Endodermal cell (in vitro differentiated cells): ENCODE measurements around the gene PRR22. TPM values are rescaled to one million over a fixed set of nuclear protein-coding genes. Genes with fewer than 3 reads are reported as not detected.

Source experiments
- total RNA-seq, 2 donors: library from RNA; stranded (reverse); fragmentation: NEBNext Ultra II Directional in 1 of 2; extraction: Animal tissue kit (Norgen Biotek cat#: 25700) in 1 of 2; gene quantifications; 2 replicates in 1 of 2; 3 replicates in 1 of 2; pipeline ENCODE4 v1.2.1, GENCODE V29; 2021

Gene PRR22
- total RNA-seq, 2 donors from 2014 or later = 1.9 to 3.6 TPM

Other genes with a start within 250 kb of the PRR22 start
- 1 to 10 TPM in 1 of 2 donors, under 1 TPM in 1; 0.53 to 1.2 TPM for gene TINCR, start 216.8 kb downstream of the PRR22 start, total RNA-seq
- 10 to 100 TPM; 69.2 to 74.6 TPM for gene SAFB2, start 162.0 kb downstream of the PRR22 start, total RNA-seq
- gene SAFB, start 161.7 kb downstream of the PRR22 start, total RNA-seq = 100 to 1,000 TPM; 130 to 153 TPM
- gene MICOS13, start 104.2 kb downstream of the PRR22 start, total RNA-seq = 10 to 100 TPM; 26.3 to 35.0 TPM
- 10 to 100 TPM in 1 of 2 donors, 1 to 10 TPM in 1; 7.7 to 12.7 TPM for gene HSD11B1L, start 103.7 kb downstream of the PRR22 start, total RNA-seq
- 1,000 to 10,000 TPM; 1,005 to 1,008 TPM for gene RPL36, start 94.5 kb downstream of the PRR22 start, total RNA-seq
- gene LONP1, start 64.6 kb downstream of the PRR22 start, total RNA-seq = 100 to 1,000 TPM in 1 of 2 donors, 10 to 100 TPM in 1; 97.1 to 109 TPM
- not detected for gene CATSPERD, start 64.1 kb downstream of the PRR22 start, total RNA-seq
- gene DUS3L, start 6.4 kb upstream of the PRR22 start, total RNA-seq = 10 to 100 TPM; 19.6 to 36.8 TPM
- gene NRTN, start 20.3 kb upstream of the PRR22 start, total RNA-seq = 1 to 10 TPM; 5.8 to 6.4 TPM
- gene FUT6, start 55.0 kb upstream of the PRR22 start, total RNA-seq = not detected
- 1 to 10 TPM in 1 of 2 donors, not detected in 1; 1.3 TPM for gene FUT3, start 66.7 kb upstream of the PRR22 start, total RNA-seq
- gene FUT5, start 85.8 kb upstream of the PRR22 start, total RNA-seq = 1 to 10 TPM in 1 of 2 donors, not detected in 1; 1.3 TPM
- gene NDUFA11, start 119.0 kb upstream of the PRR22 start, total RNA-seq = 100 to 1,000 TPM; 242 to 269 TPM
- gene VMAC, start 120.1 kb upstream of the PRR22 start, total RNA-seq = 1 to 10 TPM; 5.9 TPM
- gene CAPS, start 129.5 kb upstream of the PRR22 start, total RNA-seq = 1 to 10 TPM; 6.6 to 6.7 TPM
- gene RANBP3, start 193.4 kb upstream of the PRR22 start, total RNA-seq = 10 to 100 TPM; 77.4 to 81.4 TPM